ENCODE data around the gene SLC15A4.
"Not testable (repeated sequence)": the region's sequence is repeated elsewhere in the genome, so short reads cannot be mapped to it uniquely, and the experiment has no call there.

DNA sequence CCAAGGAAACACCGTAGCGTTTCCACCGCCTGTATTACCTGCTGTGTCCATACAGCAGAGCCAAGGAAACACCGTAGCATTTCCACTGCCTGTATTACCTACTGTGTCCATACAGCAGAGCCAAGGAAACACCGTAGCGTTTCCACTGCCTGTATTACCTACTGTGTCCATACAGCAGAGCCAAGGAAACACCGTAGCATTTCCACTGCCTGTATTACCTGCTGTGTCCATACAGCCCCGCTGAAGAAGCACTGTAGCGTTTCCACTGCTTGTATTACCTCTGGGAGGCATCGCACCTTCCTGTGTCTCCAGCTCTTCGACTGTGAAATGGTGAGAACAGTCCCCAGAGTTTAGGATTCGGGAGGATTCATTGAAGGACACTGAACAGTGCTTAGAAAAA lies 16.1 kb upstream of the SLC15A4 start:
- TF ChIP-seq FOXM1 (IDR thresholded peaks at IDR 0.05; ENCODE audit: borderline replicate concordance); SUZ12 (IDR thresholded peaks at IDR 0.05); ARNT (IDR thresholded peaks at IDR 0.05); LEF1 (IDR thresholded peaks at IDR 0.05; ENCODE audit: borderline replicate concordance); FOXK2 (IDR thresholded peaks at IDR 0.05); FOXA1 (IDR thresholded peaks at IDR 0.05); SP1 (IDR thresholded peaks at IDR 0.05): not testable (repeated sequence)
- TF ChIP-seq, protein P1, sequence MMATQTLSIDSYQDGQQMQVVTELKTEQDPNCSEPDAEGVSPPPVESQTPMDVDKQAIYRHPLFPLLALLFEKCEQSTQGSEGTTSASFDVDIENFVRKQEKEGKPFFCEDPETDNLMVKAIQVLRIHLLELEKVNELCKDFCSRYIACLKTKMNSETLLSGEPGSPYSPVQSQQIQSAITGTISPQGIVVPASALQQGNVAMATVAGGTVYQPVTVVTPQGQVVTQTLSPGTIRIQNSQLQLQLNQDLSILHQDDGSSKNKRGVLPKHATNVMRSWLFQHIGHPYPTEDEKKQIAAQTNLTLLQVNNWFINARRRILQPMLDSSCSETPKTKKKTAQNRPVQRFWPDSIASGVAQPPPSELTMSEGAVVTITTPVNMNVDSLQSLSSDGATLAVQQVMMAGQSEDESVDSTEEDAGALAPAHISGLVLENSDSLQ (IDR thresholded peaks at IDR 0.05): not testable (repeated sequence)

All from HEK293T (cell line).